GM18858 (cell line): ENCODE measurements around the gene TP73.

ENCODE experiments used
- ATAC-seq: cut with Tn5 transposase; IDR thresholded peaks from one replicate; pipeline ENCODE4 v1.9.1; 2021; ENCODE audit not compliant: unreplicated experiment

The TP73 gene

GRCh38 chr1:3776231-3776961, 124.1 kb downstream of the TP73 start:
- ATAC-seq: no peak

- no peak for ATAC-seq
Measured at GRCh38 chr1:3777078-3777547, 124.8 kb downstream of the TP73 start.

GRCh38 chr1:3777647-3778589, 125.6 kb downstream of the TP73 start:
- no peak for ATAC-seq

GRCh38 chr1:3778590-3779264, 126.4 kb downstream of the TP73 start:
- no peak for ATAC-seq

GRCh38 chr1:3779265-3779911, 127.1 kb downstream of the TP73 start:
- no peak for ATAC-seq

- ATAC-seq: no peak
Measured at GRCh38 chr1:3779912-3780416, 127.6 kb downstream of the TP73 start.

- ATAC-seq: no peak
Measured at GRCh38 chr1:3780901-3781300, 128.6 kb downstream of the TP73 start.

GRCh38 chr1:3783651-3784474, 131.5 kb downstream of the TP73 start:
- no peak for ATAC-seq

- ATAC-seq: no peak
Measured at GRCh38 chr1:3785045-3785444, 132.7 kb downstream of the TP73 start.

- no peak for ATAC-seq
Measured at GRCh38 chr1:3785456-3786157, 133.3 kb downstream of the TP73 start.
